HepG2 (cell line): ENCODE data around the gene APOC3. TPM values are rescaled to one million over a fixed set of nuclear protein-coding genes. Genes with fewer than 3 reads are reported as not detected.

Source experiments
- ARID5B ChIP-seq: IDR thresholded peaks from 2 replicates; pipeline ENCODE4 v1.4.0; 2020; ENCODE audit warnings: mild to moderate bottlenecking, missing genetic modification reagents
- IKZF4 ChIP-seq: sonication (generic); formaldehyde crosslinking; IDR thresholded peaks from 2 replicates; pipeline ENCODE4 v1.5.1; 2020; ENCODE audit warnings: borderline replicate concordance, mild to moderate bottlenecking, low read depth, missing genetic modification reagents; ENCODE audit errors: not compliant biosample characterization
- NR0B2 ChIP-seq: sonication (generic); formaldehyde crosslinking; IDR thresholded peaks from 2 replicates; pipeline ENCODE4 v1.4.0; 2020; ENCODE audit warnings: mild to moderate bottlenecking, missing genetic modification reagents
- SCMH1 ChIP-seq: sonication (generic); formaldehyde crosslinking; IDR thresholded peaks from 2 replicates; pipeline ENCODE4 v1.9.0; 2021; ENCODE audit warnings: missing genetic modification reagents, mild to moderate bottlenecking, borderline replicate concordance
- SMC3 ChIP-seq: IDR thresholded peaks from 2 replicates; pipeline ENCODE4 v1.6.1; 2011; ENCODE audit warnings: low read length, improper control_type of control experiment
- SOX13 ChIP-seq, 3 experiments: fragments of 450-650 bp in 1 of 3; sonication (generic) in 1 of 3; formaldehyde crosslinking in 1 of 3; IDR thresholded peaks in 2 of 3; conservative IDR thresholded peaks in 1 of 3; 2 replicates each; pipeline versions ENCODE4 v1.5.0 to v1.6.1; 2016 to 2020; ENCODE audit warnings: antibody characterized with exemption in 1 of 3, mild to moderate bottlenecking in 1 of 3, missing compliant biosample characterization in 1 of 3, missing genetic modification reagents in 1 of 3, moderate library complexity in 1 of 3
- TBP ChIP-seq: sonication (generic); formaldehyde crosslinking; IDR thresholded peaks from 2 replicates; pipeline ENCODE4 v1.5.0; 2020; ENCODE audit warnings: missing genetic modification reagents
- ZBTB26 ChIP-seq: IDR thresholded peaks from 2 replicates; pipeline ENCODE4 v1.6.1; 2016; ENCODE audit warnings: missing compliant biosample characterization, missing genetic modification reagents, borderline replicate concordance
- ZBTB46 ChIP-seq: sonication (generic); formaldehyde crosslinking; IDR thresholded peaks from 2 replicates; pipeline ENCODE4 v1.4.0; 2020; ENCODE audit warnings: mild to moderate bottlenecking, missing genetic modification reagents, borderline replicate concordance
- ZKSCAN5 ChIP-seq: sonication (generic); formaldehyde crosslinking; IDR thresholded peaks from 2 replicates; pipeline ENCODE4 v1.5.1; 2020; ENCODE audit warnings: mild to moderate bottlenecking, missing genetic modification reagents
- ZNF143 ChIP-seq: sonication (generic); formaldehyde crosslinking; IDR thresholded peaks from 2 replicates; pipeline ENCODE4 v1.4.0; 2020; ENCODE audit warnings: missing genetic modification reagents
- ZNF605 ChIP-seq: sonication (generic); formaldehyde crosslinking; IDR thresholded peaks from 2 replicates; pipeline ENCODE4 v1.8.0; 2022; ENCODE audit warnings: mild to moderate bottlenecking, missing genetic modification reagents
- ZNF609 ChIP-seq: sonication (generic); formaldehyde crosslinking; IDR thresholded peaks from 2 replicates; pipeline ENCODE4 v1.4.0; 2020; ENCODE audit warnings: mild to moderate bottlenecking, missing genetic modification reagents, borderline replicate concordance
- ZNF644 ChIP-seq: IDR thresholded peaks from 2 replicates; pipeline ENCODE4 v1.6.1; 2016; ENCODE audit warnings: low read depth
- polyA plus RNA-seq, 8 experiments: library from polyadenylated mRNA; depleted of rRNA in 3 of 8; stranded (reverse) in 7 of 8; unstranded in 1 of 8; fragments of >200 nt; fragmentation: Illumina TruSeq in 4 of 8; extraction: Trizol in 4 of 8; gene quantifications; 2 replicates each; pipeline versions ENCODE4 v1.2.1 to v1.2.3, GENCODE V29; 2011 to 2016; ENCODE audit warnings: low read depth in 4 of 8, missing spikeins in 1 of 8, mixed read lengths in 1 of 8; ENCODE audit not compliant: insufficient read depth in 1 of 8
- total RNA-seq, 5 experiments: library from RNA; depleted of rRNA; stranded (reverse); fragments of >200 nt; fragmentation: Illumina TruSeq; extraction: Trizol; gene quantifications; 2 replicates each; pipeline ENCODE4 v1.2.3, GENCODE V29; 2016; ENCODE audit warnings: low read depth in 1 of 5

The APOC3 gene
- total and polyA plus RNA-seq, 2 of the 13 experiments (the other 11 are each of a cell fraction or from before 2014, with no cell fraction given), result 314 to 687 TPM

GRCh38 chr11:116835791-116836631 is 6.3 kb downstream of the APOC3 start (continued):
- TF ChIP-seq ZBTB46 (no peak), ZNF605 (CRISPR knock-in tag) (no peak; the same call in 1 of the 2 replicates), NR0B2 (CRISPR knock-in tag) (peak; percentile 63; the same call in 1 of the 2 replicates), SCMH1 (no peak), ZNF143 (CRISPR knock-in tag) (0 out of 2 replicates have a peak, but pooled peaks have one; percentile 34), ZNF609 (CRISPR knock-in tag) (no peak), ZNF644 (CRISPR knock-in tag) (no peak), ZKSCAN5 (CRISPR knock-in tag) (peak; percentile 64; the same call in 1 of the 2 replicates), IKZF4 (CRISPR knock-in tag) (peak; percentile 64), SMC3 (peak; percentile 27; the same call in 1 of the 2 replicates), ARID5B (CRISPR knock-in tag) (peak; percentile 38; the same call in 1 of the 2 replicates), ZBTB26 (CRISPR knock-in tag) (no peak), TBP (CRISPR knock-in tag) (no peak), SOX13 (IDR thresholded peaks at IDR 0.05) (peak; percentile 15; the same call in 1 of the 2 replicates), SOX13 (CRISPR knock-in tag; conservative IDR thresholded peaks at IDR 0.05 in 1 of 2, IDR thresholded peaks at IDR 0.05 in 1 of 2) (peak in 1 of 2 experiments; percentile 28; a peak in 1 of 4 replicates)
